Activated CD8-positive, alpha-beta memory T cell treated with anti-CD3 and anti-CD28 coated beads, Interleukin-2, amount 10 ng/mL, durations not matched to agents 7 days and 5 days (primary cell): ENCODE results near the gene TPRG1L. TPM values are rescaled to one million over a fixed set of nuclear protein-coding genes. Genes with fewer than 3 reads are reported as not detected.

Source experiments
- ATAC-seq: fragments of 150-1000 bp; cut with Tn5 transposase; one replicate; pipeline ENCODE4 v1.10.0; 2021; ENCODE audit warnings: moderate library complexity
- CTCF ChIA-PET: fragments of 350-600 bp; sonication (Branson Sonifier 250); formaldehyde crosslinking; loops from one replicate; lab custom pipeline; 2021; ENCODE audit warnings: antibody characterized with exemption; lab: Charles Lee
- DNase-seq: peaks from one replicate; pipeline ENCODE4 v3.0.0-alpha.2; 2020
- H3K27ac Mint-ChIP-seq: one replicate; pipeline ENCODE4 v1.8.0; 2021; ENCODE audit warnings: mild to moderate bottlenecking, mixed read lengths
- H3K27me3 Mint-ChIP-seq: one replicate; pipeline ENCODE4 v1.8.0; 2021; ENCODE audit warnings: mixed read lengths
- H3K36me3 Mint-ChIP-seq: one replicate; pipeline ENCODE4 v1.8.0; 2021; ENCODE audit warnings: mild to moderate bottlenecking, mixed read lengths
- H3K4me1 Mint-ChIP-seq: one replicate; pipeline ENCODE4 v1.8.0; 2021; ENCODE audit warnings: mixed read lengths
- H3K4me3 Mint-ChIP-seq: one replicate; pipeline ENCODE4 v1.8.0; 2021; ENCODE audit warnings: mild to moderate bottlenecking, moderate library complexity, mixed read lengths
- H3K9me3 Mint-ChIP-seq: one replicate; pipeline ENCODE4 v1.8.0; 2022; ENCODE audit warnings: low read depth, mixed read lengths
- total RNA-seq, 2 experiments: library from RNA; stranded (reverse); gene quantifications; one replicate each; pipeline ENCODE4 v1.2.3, GENCODE V29; 2021

TPRG1L gene
- total RNA-seq, 2 experiments from 2014 or later = 8.6 to 13.2 TPM

GRCh38 chr1:3607703-3608065 is 17.1 kb upstream of the TPRG1L start:
- no peak for DNase-seq
- CTCF ChIA-PET = interaction anchor here (0.5 to 1.0 kb wide), 2 partner anchors 11 to 344 kb away, joined by 3 to 5 read pairs; no protein-coding TSS in a partner anchor

GRCh38 chr1:3608154-3608553 is 16.7 kb upstream of the TPRG1L start:
- DNase-seq = no peak
- Mint-ChIP-seq H3K9me3 (no peaks in the 10 kb centered on the region), H3K27ac (no peak overlapping the region), H3K4me3 (no peak overlapping the region), H3K4me1 (peaks cover 1% of the 10 kb centered on the region), H3K27me3 (peaks cover 22% of the 10 kb centered on the region), H3K36me3 (no peaks in the 10 kb centered on the region)
- ATAC-seq = no peak
- CTCF ChIA-PET = interaction anchor here (1.0 kb wide), 1 partner anchor 11 kb away, joined by 5 read pairs; no protein-coding TSS in a partner anchor

More at GRCh38 chr1:3607703-3608065, 17.1 kb upstream of the TPRG1L start:
- H3K27me3 Mint-ChIP-seq = peaks cover 18% of the 10 kb centered on the region
- H3K27ac Mint-ChIP-seq = no peak overlapping the region
- H3K4me1 Mint-ChIP-seq = peaks cover 1% of the 10 kb centered on the region
- no peaks in the 10 kb centered on the region for H3K9me3 Mint-ChIP-seq
- no peak for ATAC-seq
- H3K4me3 Mint-ChIP-seq = no peak overlapping the region
- no peaks in the 10 kb centered on the region for H3K36me3 Mint-ChIP-seq

- Mint-ChIP-seq H3K36me3 (no peaks in the 10 kb centered on the region), H3K4me1 (peaks cover 1% of the 10 kb centered on the region), H3K9me3 (no peaks in the 10 kb centered on the region), H3K4me3 (no peak overlapping the region), H3K27ac (no peak overlapping the region), H3K27me3 (peaks cover 30% of the 10 kb centered on the region)
- ATAC-seq (no peak), DNase-seq (no peak)
- CTCF ChIA-PET = interaction anchor here (1.0 kb wide), 2 partner anchors 10 kb away, joined by 3 to 5 read pairs; no protein-coding TSS in a partner anchor
Measured at GRCh38 chr1:3609016-3609768, 15.6 kb upstream of the TPRG1L start.

GRCh38 chr1:3609769-3610526 is 14.9 kb upstream of the TPRG1L start:
- CTCF ChIA-PET = interaction anchor here (1.0 kb wide), 1 partner anchor 9 kb away, joined by 3 read pairs; no protein-coding TSS in a partner anchor

GRCh38 chr1:3610527-3611169 is 14.2 kb upstream of the TPRG1L start:
- Mint-ChIP-seq H3K4me3 (no peak overlapping the region), H3K4me1 (peaks cover 1% of the 10 kb centered on the region), H3K9me3 (no peaks in the 10 kb centered on the region), H3K36me3 (no peaks in the 10 kb centered on the region), H3K27ac (no peak overlapping the region), H3K27me3 (peaks cover 34% of the 10 kb centered on the region)
- CTCF ChIA-PET = no interaction called here
- DNase-seq (no peak), ATAC-seq (no peak)

More at GRCh38 chr1:3609769-3610526, 14.9 kb upstream of the TPRG1L start:
- H3K4me3 Mint-ChIP-seq = no peak overlapping the region
- H3K36me3 Mint-ChIP-seq = no peaks in the 10 kb centered on the region
- H3K27ac Mint-ChIP-seq = no peak overlapping the region
- ATAC-seq (no peak), DNase-seq (no peak)
- peaks cover 1% of the 10 kb centered on the region for H3K4me1 Mint-ChIP-seq
- no peaks in the 10 kb centered on the region for H3K9me3 Mint-ChIP-seq
- peaks cover 33% of the 10 kb centered on the region for H3K27me3 Mint-ChIP-seq

- Mint-ChIP-seq H3K9me3 (no peaks in the 10 kb centered on the region), H3K4me1 (peaks cover 1% of the 10 kb centered on the region), H3K27ac (no peak within 1 kb of the TSS), H3K4me3 (no peak within 1 kb of the TSS), H3K27me3 (peaks cover 34% of the 10 kb centered on the region), H3K36me3 (no peaks in the 10 kb centered on the region)
- ATAC-seq (peak; percentile 67), DNase-seq (no peak)
- CTCF ChIA-PET = no interaction called here
Measured at GRCh38 chr1:3611170-3612019, 13.4 kb upstream of the TPRG1L start, which contains the start of gene MEGF6. Gene MEGF6 (minus strand): TSS chr1:3611508. CDS start chr1:3611268, 240 bp downstream.

- Mint-ChIP-seq H3K27ac (no peak overlapping the region), H3K36me3 (no peaks in the 10 kb centered on the region), H3K27me3 (peaks cover 34% of the 10 kb centered on the region), H3K4me3 (no peak overlapping the region), H3K4me1 (peaks cover 1% of the 10 kb centered on the region), H3K9me3 (no peaks in the 10 kb centered on the region)
- DNase-seq (no peak), ATAC-seq (no peak)
- CTCF ChIA-PET = no interaction called here
Measured at GRCh38 chr1:3612123-3612522, 12.7 kb upstream of the TPRG1L start.

- Mint-ChIP-seq H3K27ac (no peak overlapping the region), H3K4me3 (no peak overlapping the region), H3K9me3 (no peaks in the 10 kb centered on the region), H3K36me3 (no peaks in the 10 kb centered on the region), H3K4me1 (peaks cover 5% of the 10 kb centered on the region), H3K27me3 (peaks cover 29% of the 10 kb centered on the region)
- DNase-seq (no peak), ATAC-seq (no peak)
- CTCF ChIA-PET = interaction anchor here (0.8 to 2.0 kb wide), 9 partner anchors 9 to 162 kb away, joined by 3 to 8 read pairs (median 3); no protein-coding TSS in a partner anchor
Measured at GRCh38 chr1:3614755-3615742, 9.8 kb upstream of the TPRG1L start.

GRCh38 chr1:3616861-3617260 is 8.0 kb upstream of the TPRG1L start:
- DNase-seq (no peak), ATAC-seq (no peak)
- H3K4me1 Mint-ChIP-seq = peaks cover 4% of the 10 kb centered on the region
- CTCF ChIA-PET = interaction anchor here (2.0 kb wide), 1 partner anchor 53 kb away, joined by 8 read pairs; no protein-coding TSS in a partner anchor
- H3K4me3 Mint-ChIP-seq = no peak overlapping the region
- no peaks in the 10 kb centered on the region for H3K9me3 Mint-ChIP-seq
- H3K27me3 Mint-ChIP-seq = peaks cover 22% of the 10 kb centered on the region
- H3K36me3 Mint-ChIP-seq = no peaks in the 10 kb centered on the region
- no peak overlapping the region for H3K27ac Mint-ChIP-seq

- Mint-ChIP-seq H3K4me3 (no peak overlapping the region), H3K9me3 (no peaks in the 10 kb centered on the region), H3K4me1 (peaks cover 4% of the 10 kb centered on the region), H3K27ac (no peak overlapping the region), H3K36me3 (no peaks in the 10 kb centered on the region), H3K27me3 (peaks cover 15% of the 10 kb centered on the region)
- ATAC-seq (no peak), DNase-seq (no peak)
- CTCF ChIA-PET = interaction anchor here (1.4 kb wide), 3 partner anchors 21 to 125 kb away, joined by 3 to 11 read pairs (median 6); no protein-coding TSS in a partner anchor
Measured at GRCh38 chr1:3617806-3618345, 6.9 kb upstream of the TPRG1L start.

GRCh38 chr1:3618531-3618880 is 6.3 kb upstream of the TPRG1L start:
- CTCF ChIA-PET = interaction anchor here (0.9 to 5.4 kb wide), 25 partner anchors 9 to 166 kb away, joined by 3 to 66 read pairs (median 5); partner anchors contain the start of gene WRAP73
- H3K4me1 Mint-ChIP-seq = peaks cover 9% of the 10 kb centered on the region
- no peaks in the 10 kb centered on the region for H3K36me3 Mint-ChIP-seq
- DNase-seq (no peak), ATAC-seq (no peak)
- no peaks in the 10 kb centered on the region for H3K9me3 Mint-ChIP-seq
- peaks cover 10% of the 10 kb centered on the region for H3K27me3 Mint-ChIP-seq
- H3K4me3 Mint-ChIP-seq = no peak overlapping the region
- H3K27ac Mint-ChIP-seq = no peak overlapping the region
